Measurements from ENCODE around the gene MPC2. TPM values are rescaled to one million over a fixed set of nuclear protein-coding genes. Genes with fewer than 3 reads are reported as not detected.

Gene MPC2
- total and polyA plus RNA-seq, 7 experiments from 2014 or later, result 28.0 to 86.9 (median 35.1) TPM

DNA sequence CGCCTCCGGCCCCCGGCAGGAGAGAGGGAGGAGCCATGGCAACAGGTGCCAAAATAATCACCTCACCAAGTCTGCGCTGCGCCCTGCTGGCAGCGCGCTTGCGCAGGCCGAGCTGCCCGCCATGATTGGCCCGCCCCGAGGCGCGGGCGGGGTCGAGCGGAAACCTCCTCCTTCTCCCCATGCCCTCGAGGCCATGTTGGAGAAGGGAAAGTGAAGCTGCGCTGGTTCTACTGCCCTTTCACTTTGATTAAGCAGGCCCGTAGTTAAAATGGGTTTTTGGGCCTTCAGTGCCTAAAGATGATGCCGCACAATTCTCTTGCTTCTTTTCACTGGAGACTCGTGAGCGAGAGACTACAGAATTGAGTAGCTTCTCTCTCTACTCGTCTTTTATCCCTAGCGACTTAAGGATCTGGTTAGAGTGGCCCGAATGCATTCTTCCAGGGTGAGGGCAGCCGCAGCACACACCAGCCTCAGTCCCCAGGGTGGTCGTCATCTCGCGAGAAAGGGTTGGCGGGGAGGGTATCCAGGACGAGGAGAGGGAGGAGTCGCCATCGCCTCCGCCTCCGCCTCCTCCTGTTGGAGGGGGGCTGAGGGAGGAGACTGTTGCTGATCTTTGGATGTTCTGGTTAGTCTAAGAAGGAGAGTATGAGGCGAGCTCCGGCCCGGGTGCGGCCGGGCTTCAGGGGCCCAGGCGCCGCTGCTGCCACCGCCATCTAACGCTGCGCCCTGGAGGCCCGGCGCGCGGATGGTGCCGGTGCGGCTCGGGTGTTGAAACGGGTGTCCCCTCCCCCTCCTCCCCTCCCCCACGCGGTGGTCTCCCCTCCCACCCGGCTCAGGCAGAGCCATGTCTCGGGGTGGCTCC is 573 bp downstream of the MPC2 start, which contains the start of gene DCAF6:
TSS of gene DCAF6 (plus strand) at position 616 of the 862 bp plus-strand sequence. CDS start at position 845, 229 bp downstream.
- ChIA-PET CTCF (interaction anchor here (0.5 to 1.1 kb wide), 3 partner anchors 13 to 221 kb away, joined by 3 read pairs; no protein-coding TSS in a partner anchor), POLR2A (interaction anchor here (0.5 to 3.0 kb wide), 17 partner anchors 9 to 1953 kb away, joined by 3 to 10 read pairs (median 4); partner anchors contain the start of genes METTL18, MPZL1, POGK and POU2F1)
- peaks cover 0 to 7% (median 1%) of the 10 kb centered on the region in 5 donors for H3K36me3 Mint-ChIP-seq
- intact Hi-C loops (cut with micrococcal nuclease), result loop anchor here (1.0 to 10.0 kb wide), 22 partner anchors 36 to 1859 kb away; partner anchors contain the start of genes SFT2D2 (in 2 of the 2), TADA1 (in 2 of the 2), TIPRL (in 2 of the 2) and ATP1B1 (in 1 of the 2)
- Histone ChIP-seq H3K27ac (ENCODE audit: low read depth, low read length) (peak within 1 kb of the TSS; percentile 89), H3K4me3 (ENCODE audit: low read length) (peak within 1 kb of the TSS; percentile 89), H3K4me1 (ENCODE audit: control insufficient read depth in 2 of 2, insufficient read depth in 2 of 2, low read length in 2 of 2) (peaks cover 18 to 31% of the 10 kb centered on the region in 2 donors), H3K27me3 (ENCODE audit: control insufficient read depth in 2 of 2, insufficient read depth in 2 of 2, low read length in 2 of 2) (no peaks in the 10 kb centered on the region), H3K9me3 (ENCODE audit: control insufficient read depth in 2 of 3, low read length in 3 of 3) (no peaks in the 10 kb centered on the region), H3K36me3 (ENCODE audit: control insufficient read depth in 2 of 3, insufficient read depth in 3 of 3, low read length in 3 of 3) (peaks cover 0 to 12% (median 0%) of the 10 kb centered on the region in 3 experiments)
- DNase-seq (peak; percentile 94 to 99 (median 99)), ATAC-seq (peak; percentile 89)
- peak within 1 kb of the TSS; percentile 90 to 100 (median 99) for H3K27ac Mint-ChIP-seq
- H3K9me3 Mint-ChIP-seq, result peaks cover 0 to 5% (median 0%) of the 10 kb centered on the region in 11 donors
- peak within 1 kb of the TSS; percentile 90 to 99 (median 96) for H3K4me3 Mint-ChIP-seq
- peaks cover 29 to 58% (median 40%) of the 10 kb centered on the region in 7 donors for H3K4me1 Mint-ChIP-seq
- no peaks in the 10 kb centered on the region for H3K27me3 Mint-ChIP-seq

DNA sequence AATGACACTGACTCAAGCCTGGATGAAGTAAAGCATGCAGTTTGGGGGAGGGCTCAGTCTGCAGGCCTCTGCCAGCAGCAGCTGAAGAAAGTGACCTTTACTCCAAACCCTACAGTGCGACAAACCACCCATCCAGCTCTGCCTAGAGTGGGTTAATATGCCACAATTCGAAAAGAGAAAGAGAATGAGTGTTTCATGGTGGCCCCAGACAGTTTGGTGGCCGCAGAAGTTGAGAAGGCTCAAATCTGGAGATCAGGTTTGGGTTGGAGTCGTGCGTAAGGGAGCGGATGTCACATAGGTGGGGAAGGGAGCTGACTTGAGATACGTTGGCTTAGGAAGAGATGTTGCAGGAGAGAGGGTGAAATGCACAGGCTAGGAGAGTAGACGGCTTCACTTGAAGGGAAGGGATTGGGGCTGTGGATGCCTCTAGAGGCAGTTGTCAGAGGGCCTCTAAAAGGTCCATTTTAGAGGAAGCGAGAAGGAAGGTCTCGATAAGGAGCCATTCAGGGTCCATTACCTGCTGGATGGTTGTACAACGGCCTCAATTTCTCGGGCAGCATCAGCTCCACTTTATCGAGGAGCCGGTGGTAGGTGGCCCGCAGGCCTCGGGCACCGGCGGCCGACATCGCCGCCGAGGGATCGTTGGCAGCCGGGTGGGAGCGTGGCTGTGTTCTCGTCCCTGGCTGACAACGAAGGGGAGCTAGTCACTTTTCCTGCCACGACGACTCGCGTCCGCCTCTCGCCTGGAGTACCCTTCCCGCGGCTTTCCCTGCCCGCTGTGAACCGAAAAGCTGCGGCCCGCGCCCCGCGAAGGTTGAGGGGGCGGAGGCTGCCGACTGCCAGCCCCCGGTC is 1.4 kb downstream of the MPC2 start:
- no peaks in the 10 kb centered on the region for H3K9me3 ChIP-seq (ENCODE audit: control insufficient read depth in 2 of 3, low read length in 3 of 3)
- H3K27ac Mint-ChIP-seq, result peak overlapping the region; percentile 90 to 100 (median 99)
- H3K27me3 ChIP-seq (ENCODE audit: control insufficient read depth in 2 of 2, insufficient read depth in 2 of 2, low read length in 2 of 2), result no peaks in the 10 kb centered on the region
- H3K4me1 ChIP-seq (ENCODE audit: control insufficient read depth in 2 of 2, insufficient read depth in 2 of 2, low read length in 2 of 2), result peaks cover 18 to 31% of the 10 kb centered on the region in 2 donors
- H3K4me3 ChIP-seq (ENCODE audit: low read length), result peak overlapping the region; percentile 89
- CTCF ChIA-PET, result interaction anchor here (0.5 to 1.9 kb wide), 5 partner anchors 14 to 220 kb away, joined by 3 to 6 read pairs (median 3); no protein-coding TSS in a partner anchor
- intact Hi-C loops (cut with micrococcal nuclease), result loop anchor here (1.0 to 10.0 kb wide), 25 partner anchors 9 to 1859 kb away; partner anchors contain the start of genes SFT2D2 (in 2 of the 2), TADA1 (in 2 of the 2), TIPRL (in 2 of the 2) and ATP1B1 (in 1 of the 2)
- DNase-seq, result peak in 6 of 9 donors; percentile 34 to 52 (median 46)
- H3K36me3 Mint-ChIP-seq, result peaks cover 0 to 7% (median 0%) of the 10 kb centered on the region in 5 donors
- ATAC-seq, result peak; percentile 3
- H3K36me3 ChIP-seq (ENCODE audit: control insufficient read depth in 2 of 3, insufficient read depth in 3 of 3, low read length in 3 of 3), result peaks cover 0 to 12% (median 0%) of the 10 kb centered on the region in 3 experiments
- POLR2A ChIA-PET, result interaction anchor here (0.5 to 3.0 kb wide), 18 partner anchors 8 to 1954 kb away, joined by 3 to 10 read pairs (median 3); partner anchors contain the start of genes METTL18, MPZL1, POGK and POU2F1
- H3K27ac ChIP-seq (ENCODE audit: low read depth, low read length), result peak overlapping the region; percentile 89
- H3K4me3 Mint-ChIP-seq, result peak overlapping the region; percentile 90 to 99 (median 96)
- H3K27me3 Mint-ChIP-seq, result no peaks in the 10 kb centered on the region
- H3K4me1 Mint-ChIP-seq, result peaks cover 26 to 56% (median 41%) of the 10 kb centered on the region in 7 donors
- H3K9me3 Mint-ChIP-seq, result peaks cover 0 to 5% (median 0%) of the 10 kb centered on the region in 11 donors

- H3K36me3 Mint-ChIP-seq, result peaks cover 0 to 7% (median 0%) of the 10 kb centered on the region in 5 donors
- CTCF ChIA-PET, result interaction anchor here (0.8 to 1.9 kb wide), 2 partner anchors 17 to 148 kb away, joined by 3 to 6 read pairs; no protein-coding TSS in a partner anchor
These were observed 2.3 kb downstream of the MPC2 start for GRCh38 chr1:167934426-167935215.

GRCh38 chr1:167933788-167934187 is 3.1 kb downstream of the MPC2 start:
- Histone ChIP-seq H3K27ac (ENCODE audit: low read depth, low read length) (no peak overlapping the region), H3K9me3 (ENCODE audit: control insufficient read depth in 2 of 3, low read length in 3 of 3) (no peaks in the 10 kb centered on the region), H3K36me3 (ENCODE audit: control insufficient read depth in 2 of 3, insufficient read depth in 3 of 3, low read length in 3 of 3) (peaks cover 0 to 12% (median 0%) of the 10 kb centered on the region in 3 experiments), H3K4me1 (ENCODE audit: control insufficient read depth in 2 of 2, insufficient read depth in 2 of 2, low read length in 2 of 2) (peaks cover 18 to 31% of the 10 kb centered on the region in 2 donors), H3K4me3 (ENCODE audit: low read length) (no peak overlapping the region), H3K27me3 (ENCODE audit: control insufficient read depth in 2 of 2, insufficient read depth in 2 of 2, low read length in 2 of 2) (no peaks in the 10 kb centered on the region)
- Mint-ChIP-seq H3K27ac (no peak overlapping the region), H3K4me1 (peaks cover 26 to 58% (median 42%) of the 10 kb centered on the region in 7 donors), H3K9me3 (peaks cover 0 to 5% (median 0%) of the 10 kb centered on the region in 11 donors), H3K36me3 (peaks cover 0 to 7% (median 0%) of the 10 kb centered on the region in 5 donors), H3K27me3 (no peaks in the 10 kb centered on the region), H3K4me3 (peak overlapping the region in 8 of 10 donors; percentile 10 to 98 (median 96))
- POLR2A ChIA-PET, result interaction anchor here (0.6 to 1.2 kb wide), 4 partner anchors 19 to 822 kb away, joined by 3 to 5 read pairs (median 3); no protein-coding TSS in a partner anchor
- intact Hi-C loops (cut with micrococcal nuclease), result loop anchor here (2.0 to 10.0 kb wide), 4 partner anchors 13 to 1171 kb away; partner anchors contain the start of genes ATP1B1 (in 1 of the 2) and POGK (in 1 of the 2)
- no peak for DNase-seq
- CTCF ChIA-PET, result interaction anchor here (1.9 kb wide), 1 partner anchor 148 kb away, joined by 6 read pairs; no protein-coding TSS in a partner anchor
- ATAC-seq, result no peak

More at GRCh38 chr1:167934426-167935215, 2.3 kb downstream of the MPC2 start:
- no peak for DNase-seq
- Histone ChIP-seq H3K9me3 (ENCODE audit: control insufficient read depth in 2 of 3, low read length in 3 of 3) (no peaks in the 10 kb centered on the region), H3K4me1 (ENCODE audit: control insufficient read depth in 2 of 2, insufficient read depth in 2 of 2, low read length in 2 of 2) (peaks cover 18 to 31% of the 10 kb centered on the region in 2 donors), H3K4me3 (ENCODE audit: low read length) (peak overlapping the region; percentile 89), H3K27ac (ENCODE audit: low read depth, low read length) (peak overlapping the region; percentile 89), H3K27me3 (ENCODE audit: control insufficient read depth in 2 of 2, insufficient read depth in 2 of 2, low read length in 2 of 2) (no peaks in the 10 kb centered on the region), H3K36me3 (ENCODE audit: control insufficient read depth in 2 of 3, insufficient read depth in 3 of 3, low read length in 3 of 3) (peaks cover 0 to 12% (median 0%) of the 10 kb centered on the region in 3 experiments)
- peaks cover 0 to 5% (median 0%) of the 10 kb centered on the region in 11 donors for H3K9me3 Mint-ChIP-seq
- H3K4me1 Mint-ChIP-seq, result peaks cover 26 to 61% (median 42%) of the 10 kb centered on the region in 7 donors
- peak overlapping the region; percentile 90 to 100 (median 99) for H3K27ac Mint-ChIP-seq
- POLR2A ChIA-PET, result interaction anchor here (0.6 to 3.0 kb wide), 8 partner anchors 13 to 823 kb away, joined by 3 to 10 read pairs (median 4); no protein-coding TSS in a partner anchor
- intact Hi-C loops (cut with micrococcal nuclease), result loop anchor here (1.0 to 10.0 kb wide), 15 partner anchors 8 to 1553 kb away; partner anchors contain the start of genes SFT2D2 (in 2 of the 2), ATP1B1 (in 1 of the 2), CREG1 (in 1 of the 2) and POGK (in 1 of the 2)
- no peak for ATAC-seq
- peak overlapping the region; percentile 90 to 99 (median 96) for H3K4me3 Mint-ChIP-seq
- no peaks in the 10 kb centered on the region for H3K27me3 Mint-ChIP-seq

DNA sequence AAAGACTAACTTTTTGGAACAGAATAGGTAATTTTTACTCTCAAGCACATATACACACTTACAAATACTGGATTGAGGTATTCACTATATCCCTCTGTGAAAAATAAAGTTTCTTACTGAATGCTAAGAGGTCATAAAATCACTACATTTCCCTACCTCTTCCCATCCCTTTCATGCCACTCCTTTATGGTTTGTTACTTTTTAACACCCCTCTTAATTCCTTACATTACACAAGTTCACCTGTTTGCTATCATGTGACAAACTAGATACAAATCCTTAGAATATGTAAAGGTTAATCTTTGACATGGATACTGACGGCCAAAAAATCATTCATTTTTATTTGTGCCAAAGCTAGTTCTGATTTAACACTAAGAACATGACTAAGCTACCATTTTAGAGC is 7.1 kb downstream of the MPC2 start:
- Histone ChIP-seq H3K4me3 (ENCODE audit: low read length) (no peak overlapping the region), H3K27me3 (ENCODE audit: control insufficient read depth in 2 of 2, insufficient read depth in 2 of 2, low read length in 2 of 2) (no peaks in the 10 kb centered on the region), H3K9me3 (ENCODE audit: control insufficient read depth in 2 of 3, low read length in 3 of 3) (no peaks in the 10 kb centered on the region), H3K36me3 (ENCODE audit: control insufficient read depth in 2 of 3, insufficient read depth in 3 of 3, low read length in 3 of 3) (no peaks in the 10 kb centered on the region), H3K4me1 (ENCODE audit: control insufficient read depth in 2 of 2, insufficient read depth in 2 of 2, low read length in 2 of 2) (peaks cover 11 to 15% of the 10 kb centered on the region in 2 donors), H3K27ac (ENCODE audit: low read depth, low read length) (no peak overlapping the region)
- ChIA-PET POLR2A (no interaction called here), CTCF (no interaction called here)
- Mint-ChIP-seq H3K36me3 (peaks cover 0 to 3% (median 0%) of the 10 kb centered on the region in 5 donors), H3K27ac (no peak overlapping the region), H3K9me3 (no peaks in the 10 kb centered on the region), H3K27me3 (no peaks in the 10 kb centered on the region), H3K4me3 (no peak overlapping the region), H3K4me1 (peaks cover 20 to 46% (median 33%) of the 10 kb centered on the region in 7 donors)
- ATAC-seq (no peak), DNase-seq (no peak)
- intact Hi-C loops (cut with micrococcal nuclease), result loop anchor here in 1 of 2 donors (10.0 kb wide), 2 partner anchors 1095 to 1175 kb away; partner anchors contain the start of genes ATP1B1 and POGK
